ENCODE results near the gene IGF2BP1.

IGF2BP1 gene

DNA sequence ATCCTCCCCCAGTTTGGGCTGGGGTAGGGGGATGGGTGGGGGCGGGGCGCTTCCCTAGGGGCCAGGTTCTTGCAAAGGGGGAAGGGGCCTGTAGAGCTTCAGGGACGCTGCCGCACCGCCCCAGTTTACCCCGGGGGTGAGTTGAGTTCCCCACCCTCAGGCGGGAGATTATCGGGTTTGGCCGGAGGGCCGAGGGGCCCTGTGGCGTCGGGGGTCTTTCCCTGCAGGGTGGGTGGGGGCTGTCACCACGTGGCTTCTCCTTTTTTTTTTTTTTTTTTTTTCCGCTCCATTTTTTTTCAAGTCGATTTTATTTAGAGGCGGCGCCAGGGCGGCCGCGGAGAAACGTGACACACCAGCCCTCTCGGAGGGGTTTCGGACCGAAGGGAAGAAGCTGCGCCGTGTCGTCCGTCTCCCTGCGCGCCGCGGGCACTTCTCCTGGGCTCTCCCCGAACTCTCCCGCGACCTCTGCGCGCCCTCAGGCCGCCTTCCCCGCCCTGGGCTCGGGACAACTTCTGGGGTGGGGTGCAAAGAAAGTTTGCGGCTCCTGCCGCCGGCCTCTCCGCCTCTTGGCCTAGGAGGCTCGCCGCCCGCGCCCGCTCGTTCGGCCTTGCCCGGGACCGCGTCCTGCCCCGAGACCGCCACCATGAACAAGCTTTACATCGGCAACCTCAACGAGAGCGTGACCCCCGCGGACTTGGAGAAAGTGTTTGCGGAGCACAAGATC lies at the start of gene IGF2BP1:
TSS of gene IGF2BP1 (plus strand) at position 283 of the 724 bp plus-strand sequence. CDS start at position 644, 361 bp downstream.
- H3K9me3 ChIP-seq (ENCODE audit: severe bottlenecking), result no peaks in the 10 kb centered on the region
- no peaks in the 10 kb centered on the region for H3K27me3 ChIP-seq (ENCODE audit: insufficient read depth, low read depth, severe bottlenecking)
- peak; percentile 94 for DNase-seq
- peak within 1 kb of the TSS; percentile 100 for H3K27ac ChIP-seq
- H3K36me3 ChIP-seq, result peaks cover 50% of the 10 kb centered on the region
- TF ChIP-seq, protein P1, sequence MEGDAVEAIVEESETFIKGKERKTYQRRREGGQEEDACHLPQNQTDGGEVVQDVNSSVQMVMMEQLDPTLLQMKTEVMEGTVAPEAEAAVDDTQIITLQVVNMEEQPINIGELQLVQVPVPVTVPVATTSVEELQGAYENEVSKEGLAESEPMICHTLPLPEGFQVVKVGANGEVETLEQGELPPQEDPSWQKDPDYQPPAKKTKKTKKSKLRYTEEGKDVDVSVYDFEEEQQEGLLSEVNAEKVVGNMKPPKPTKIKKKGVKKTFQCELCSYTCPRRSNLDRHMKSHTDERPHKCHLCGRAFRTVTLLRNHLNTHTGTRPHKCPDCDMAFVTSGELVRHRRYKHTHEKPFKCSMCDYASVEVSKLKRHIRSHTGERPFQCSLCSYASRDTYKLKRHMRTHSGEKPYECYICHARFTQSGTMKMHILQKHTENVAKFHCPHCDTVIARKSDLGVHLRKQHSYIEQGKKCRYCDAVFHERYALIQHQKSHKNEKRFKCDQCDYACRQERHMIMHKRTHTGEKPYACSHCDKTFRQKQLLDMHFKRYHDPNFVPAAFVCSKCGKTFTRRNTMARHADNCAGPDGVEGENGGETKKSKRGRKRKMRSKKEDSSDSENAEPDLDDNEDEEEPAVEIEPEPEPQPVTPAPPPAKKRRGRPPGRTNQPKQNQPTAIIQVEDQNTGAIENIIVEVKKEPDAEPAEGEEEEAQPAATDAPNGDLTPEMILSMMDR (IDR thresholded peaks at IDR 0.05; ENCODE audit: low read depth, low read length), result no peak
- peak within 1 kb of the TSS; percentile 91 for H3K4me3 ChIP-seq (ENCODE audit: low read depth, low read length)

DNA sequence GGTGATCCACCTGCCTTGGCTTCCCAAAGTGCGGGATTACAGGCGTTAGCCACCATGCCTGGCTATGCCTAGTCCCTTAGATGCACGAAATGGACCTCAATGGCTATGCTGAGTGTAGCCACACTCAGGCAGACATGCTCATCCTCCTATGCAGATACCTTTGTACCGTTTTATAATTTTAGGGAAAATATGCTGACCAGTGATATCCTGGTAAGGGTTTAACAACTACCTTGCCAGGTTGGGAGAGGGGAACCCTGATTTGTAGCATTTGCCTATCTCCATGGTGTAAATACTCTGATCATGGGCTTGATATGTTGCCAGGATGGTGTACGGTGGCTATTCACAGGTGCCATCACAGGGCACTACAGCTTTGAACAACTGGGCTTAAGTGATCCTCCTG lies 45.6 kb upstream of the IGF2BP1 start:
- TF ChIP-seq, protein P1 (IDR thresholded peaks at IDR 0.05; ENCODE audit: low read depth, low read length), result no peak
- no peak overlapping the region for H3K4me3 ChIP-seq (ENCODE audit: low read depth, low read length)
- H3K36me3 ChIP-seq, result no peaks in the 10 kb centered on the region
- no peak for DNase-seq
- no peaks in the 10 kb centered on the region for H3K9me3 ChIP-seq (ENCODE audit: severe bottlenecking)
- no peak overlapping the region for H3K27ac ChIP-seq
- H3K27me3 ChIP-seq (ENCODE audit: insufficient read depth, low read depth, severe bottlenecking), result no peaks in the 10 kb centered on the region

DNA sequence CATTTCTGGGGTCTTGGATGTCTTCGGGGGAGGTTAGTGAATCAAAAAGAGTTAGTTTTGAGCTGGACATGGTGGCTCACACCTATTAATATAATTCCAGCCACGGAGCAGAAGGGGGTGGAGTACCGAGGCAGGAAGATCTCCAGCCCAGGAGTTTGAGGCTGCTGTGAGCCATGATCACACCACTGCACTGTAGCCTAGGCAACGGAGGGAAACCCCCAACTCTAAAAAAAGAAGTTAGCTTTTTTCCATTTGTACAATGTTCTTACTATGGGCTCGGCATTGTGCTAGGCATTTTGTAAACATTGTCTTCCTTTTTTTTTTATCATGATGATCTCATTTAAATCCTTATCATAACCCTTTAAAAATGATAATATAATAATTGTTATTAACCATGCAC lies 44.3 kb upstream of the IGF2BP1 start:
- no peaks in the 10 kb centered on the region for H3K27me3 ChIP-seq (ENCODE audit: insufficient read depth, low read depth, severe bottlenecking)
- no peaks in the 10 kb centered on the region for H3K9me3 ChIP-seq (ENCODE audit: severe bottlenecking)
- no peak for DNase-seq
- no peaks in the 10 kb centered on the region for H3K36me3 ChIP-seq
- no peak overlapping the region for H3K4me3 ChIP-seq (ENCODE audit: low read depth, low read length)
- TF ChIP-seq, protein P1 (IDR thresholded peaks at IDR 0.05; ENCODE audit: low read depth, low read length), result no peak
- H3K27ac ChIP-seq, result no peak overlapping the region

- Histone ChIP-seq H3K9me3 (ENCODE audit: severe bottlenecking) (no peaks in the 10 kb centered on the region), H3K4me3 (ENCODE audit: low read depth, low read length) (peak overlapping the region; percentile 11; the same call in 1 of the 2 replicates), H3K27me3 (ENCODE audit: insufficient read depth, low read depth, severe bottlenecking) (no peaks in the 10 kb centered on the region), H3K27ac (peak overlapping the region; percentile 42), H3K36me3 (no peaks in the 10 kb centered on the region)
- DNase-seq, result peak; percentile 94
- TF ChIP-seq, protein P1 (IDR thresholded peaks at IDR 0.05; ENCODE audit: low read depth, low read length), result peak; percentile 85
Observed at GRCh38 chr17:48954300-48954755, 42.9 kb upstream of the IGF2BP1 start.

GRCh38 chr17:48960834-48961515 lies 36.2 kb upstream of the IGF2BP1 start:
- TF ChIP-seq, protein P1 (IDR thresholded peaks at IDR 0.05; ENCODE audit: low read depth, low read length), result no peak
- Histone ChIP-seq H3K4me3 (ENCODE audit: low read depth, low read length) (peak overlapping the region; percentile 31), H3K27ac (peak overlapping the region; percentile 74), H3K27me3 (ENCODE audit: insufficient read depth, low read depth, severe bottlenecking) (no peaks in the 10 kb centered on the region), H3K9me3 (ENCODE audit: severe bottlenecking) (no peaks in the 10 kb centered on the region), H3K36me3 (no peaks in the 10 kb centered on the region)
- peak; percentile 84 for DNase-seq

All from WERI-Rb-1 (cell line).